Right atrium auricular region (tissue), 2 donors: ENCODE results near the gene MTUS2. TPM values are rescaled to one million over a fixed set of nuclear protein-coding genes. Genes with fewer than 3 reads are reported as not detected.

Experiments
- DNase-seq: peaks from one replicate; pipeline ENCODE4 v3.0.0-alpha.2; 2019; ENCODE audit warnings: low spot score
- H3K27ac ChIP-seq, 2 donors: fragments of 200-600 bp; sonication (generic); 1 replicate in 1 of 2; 2 replicates in 1 of 2; pipeline ENCODE4 v1.5.1; 2016 to 2019
- H3K27me3 ChIP-seq, 2 donors: fragments of 200-600 bp; sonication (generic); one replicate each; pipeline versions ENCODE4 v1.5.1 to v1.6.0; 2017 to 2019
- H3K36me3 ChIP-seq: fragments of 200-600 bp; sonication (generic); one replicate; pipeline ENCODE4 v1.5.1; 2016
- H3K4me1 ChIP-seq, 2 donors: fragments of 200-600 bp; sonication (generic); one replicate each; pipeline versions ENCODE4 v1.5.1 to v1.6.0; 2017 to 2019
- H3K4me3 ChIP-seq, 2 donors: fragments of 200-600 bp; sonication (generic); 1 replicate in 1 of 2; 2 replicates in 1 of 2; pipeline ENCODE4 v1.5.1; 2017 to 2019; ENCODE audit warnings: mild to moderate bottlenecking in 1 of 2, moderate library complexity in 1 of 2
- H3K9me3 ChIP-seq, 2 donors: fragments of 200-600 bp; sonication (generic); one replicate each; pipeline ENCODE4 v1.5.1; 2019
- total RNA-seq, 2 donors: library from RNA; depleted of rRNA; stranded (reverse); fragments of >200 nt; gene quantifications; one replicate each; pipeline ENCODE4 v1.1.0, GENCODE V29; 2016
- TF ChIP-seq, protein P1 (sequence below), 2 donors: fragments of 200-600 bp; sonication (generic); IDR thresholded peaks; one replicate each; pipeline ENCODE4 v1.5.1; 2019; ENCODE audit warnings: antibody characterized with exemption in 2 of 2

The MTUS2 gene
- total RNA-seq, 2 donors from 2014 or later: 34.6 to 142 TPM

GRCh38 chr13:29136341-29136740 is 316.2 kb downstream of the MTUS2 start:
- Histone ChIP-seq H3K4me1 (no peaks in the 10 kb centered on the region), H3K9me3 (peaks cover 0 to 8% of the 10 kb centered on the region in 2 donors), H3K27me3 (no peaks in the 10 kb centered on the region), H3K36me3 (no peaks in the 10 kb centered on the region), H3K4me3 (no peak overlapping the region), H3K27ac (no peak overlapping the region)
- DNase-seq: no peak
- TF ChIP-seq, protein P1, sequence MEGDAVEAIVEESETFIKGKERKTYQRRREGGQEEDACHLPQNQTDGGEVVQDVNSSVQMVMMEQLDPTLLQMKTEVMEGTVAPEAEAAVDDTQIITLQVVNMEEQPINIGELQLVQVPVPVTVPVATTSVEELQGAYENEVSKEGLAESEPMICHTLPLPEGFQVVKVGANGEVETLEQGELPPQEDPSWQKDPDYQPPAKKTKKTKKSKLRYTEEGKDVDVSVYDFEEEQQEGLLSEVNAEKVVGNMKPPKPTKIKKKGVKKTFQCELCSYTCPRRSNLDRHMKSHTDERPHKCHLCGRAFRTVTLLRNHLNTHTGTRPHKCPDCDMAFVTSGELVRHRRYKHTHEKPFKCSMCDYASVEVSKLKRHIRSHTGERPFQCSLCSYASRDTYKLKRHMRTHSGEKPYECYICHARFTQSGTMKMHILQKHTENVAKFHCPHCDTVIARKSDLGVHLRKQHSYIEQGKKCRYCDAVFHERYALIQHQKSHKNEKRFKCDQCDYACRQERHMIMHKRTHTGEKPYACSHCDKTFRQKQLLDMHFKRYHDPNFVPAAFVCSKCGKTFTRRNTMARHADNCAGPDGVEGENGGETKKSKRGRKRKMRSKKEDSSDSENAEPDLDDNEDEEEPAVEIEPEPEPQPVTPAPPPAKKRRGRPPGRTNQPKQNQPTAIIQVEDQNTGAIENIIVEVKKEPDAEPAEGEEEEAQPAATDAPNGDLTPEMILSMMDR (IDR thresholded peaks at IDR 0.05): no peak

GRCh38 chr13:29137016-29137415 is 316.9 kb downstream of the MTUS2 start:
- no peak overlapping the region for H3K4me3 ChIP-seq
- H3K36me3 ChIP-seq: no peaks in the 10 kb centered on the region
- DNase-seq: no peak
- H3K27ac ChIP-seq: no peak overlapping the region
- TF ChIP-seq, protein P1 (IDR thresholded peaks at IDR 0.05): no peak
- H3K27me3 ChIP-seq: no peaks in the 10 kb centered on the region
- peaks cover 0 to 8% of the 10 kb centered on the region in 2 donors for H3K9me3 ChIP-seq
- no peaks in the 10 kb centered on the region for H3K4me1 ChIP-seq

- Histone ChIP-seq H3K9me3 (peaks cover 0 to 8% of the 10 kb centered on the region in 2 donors), H3K27me3 (no peaks in the 10 kb centered on the region), H3K4me1 (no peaks in the 10 kb centered on the region), H3K4me3 (no peak overlapping the region), H3K36me3 (no peaks in the 10 kb centered on the region), H3K27ac (no peak overlapping the region)
- no peak for DNase-seq
- TF ChIP-seq, protein P1 (IDR thresholded peaks at IDR 0.05): no peak
These were observed 317.9 kb downstream of the MTUS2 start for GRCh38 chr13:29137995-29138394.

DNA sequence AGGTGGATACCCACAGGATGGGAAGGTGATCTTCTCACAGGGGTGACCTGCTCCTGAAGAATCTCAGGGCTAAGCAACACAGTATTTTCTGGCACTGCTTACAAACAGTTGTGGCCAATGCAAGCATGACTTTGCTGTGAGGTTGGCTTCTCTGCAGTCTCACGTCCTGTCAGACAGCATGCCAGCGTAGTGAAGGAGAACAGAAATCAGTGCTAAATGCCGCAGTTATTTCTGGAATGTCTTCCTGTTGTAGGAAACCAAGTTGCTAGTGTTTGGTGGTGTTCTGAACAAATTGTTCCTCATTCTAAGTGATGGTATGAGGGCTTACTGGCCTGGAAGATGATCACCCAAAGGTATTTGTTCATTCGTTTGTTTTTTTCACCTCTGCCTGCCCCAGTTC is 320.1 kb downstream of the MTUS2 start:
- Histone ChIP-seq H3K4me1 (no peaks in the 10 kb centered on the region), H3K27me3 (no peaks in the 10 kb centered on the region), H3K9me3 (peaks cover 0 to 8% of the 10 kb centered on the region in 2 donors), H3K36me3 (no peaks in the 10 kb centered on the region), H3K4me3 (peak overlapping the region; percentile 26 to 36), H3K27ac (peak overlapping the region in 1 of 2 donors; percentile 63)
- no peak for DNase-seq
- TF ChIP-seq, protein P1 (IDR thresholded peaks at IDR 0.05): no peak

GRCh38 chr13:29143847-29144246 is 323.7 kb downstream of the MTUS2 start:
- H3K27ac ChIP-seq: no peak overlapping the region
- no peak overlapping the region for H3K4me3 ChIP-seq

DNA sequence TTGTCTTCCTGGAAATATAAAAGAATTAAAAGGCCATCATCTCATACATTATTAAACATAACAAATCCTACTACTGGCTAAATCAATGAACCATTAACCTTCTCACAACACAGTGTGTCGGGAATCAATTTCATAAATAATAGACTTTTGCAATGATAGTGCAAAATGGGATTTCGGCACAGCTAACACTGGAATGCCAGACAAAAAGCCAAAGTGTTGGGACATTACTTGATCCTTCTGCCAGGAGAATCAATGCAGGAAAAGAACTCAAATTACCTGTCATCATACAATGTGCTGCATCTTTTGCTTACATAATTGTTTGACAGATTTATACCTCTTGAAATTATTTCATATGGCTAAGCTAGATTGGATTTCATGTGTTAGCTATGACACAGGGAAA is 334.3 kb downstream of the MTUS2 start:
- TF ChIP-seq, protein P1 (IDR thresholded peaks at IDR 0.05): no peak
- H3K9me3 ChIP-seq: peaks cover 0 to 18% of the 10 kb centered on the region in 2 donors
- no peaks in the 10 kb centered on the region for H3K36me3 ChIP-seq
- no peak overlapping the region for H3K27ac ChIP-seq
- no peaks in the 10 kb centered on the region for H3K27me3 ChIP-seq
- no peak for DNase-seq
- no peaks in the 10 kb centered on the region for H3K4me1 ChIP-seq
- H3K4me3 ChIP-seq: no peak overlapping the region

More at GRCh38 chr13:29143847-29144246, 323.7 kb downstream of the MTUS2 start:
- no peak for DNase-seq
- no peaks in the 10 kb centered on the region for H3K9me3 ChIP-seq
- no peaks in the 10 kb centered on the region for H3K4me1 ChIP-seq
- TF ChIP-seq, protein P1 (IDR thresholded peaks at IDR 0.05): no peak
- H3K36me3 ChIP-seq: no peaks in the 10 kb centered on the region
- H3K27me3 ChIP-seq: no peaks in the 10 kb centered on the region
